T-helper 1 cell treated with Interleukin-12 subunit alpha and Interleukin-12 subunit beta and Interleukin-4 antibody, amounts not matched to agents 30 ng/mL and 1 ng/mL, for 36 hours (primary cell): ENCODE results near the gene MACF1. TPM values are rescaled to one million over a fixed set of nuclear protein-coding genes. Genes with fewer than 3 reads are reported as not detected.

Source experiments
- intact Hi-C: fragments of 100-400 bp; cut with micrococcal nuclease; formaldehyde crosslinking; loops from one replicate; pipeline ENCODE4 v1.15.1; 2024
- total RNA-seq: library from RNA; stranded (reverse); gene quantifications from 2 replicates; pipeline ENCODE4 v1.2.3, GENCODE V29; 2022

MACF1 gene
- total RNA-seq, 1 donor from 2014 or later: 405 TPM

GRCh38 chr1:39258146-39258924, 53.8 kb downstream of the MACF1 start:
- intact Hi-C loops: loop anchor here (1.0 kb wide), 6 partner anchors 61 to 160 kb away; no protein-coding TSS in a partner anchor

- intact Hi-C loops: loop anchor here (1.0 kb wide), 6 partner anchors 62 to 161 kb away; no protein-coding TSS in a partner anchor
These were observed 54.4 kb downstream of the MACF1 start for GRCh38 chr1:39258925-39259244.

GRCh38 chr1:39261712-39262221, 57.3 kb downstream of the MACF1 start:
- intact Hi-C loops: no loop called here

GRCh38 chr1:39262802-39263201, 58.3 kb downstream of the MACF1 start:
- intact Hi-C loops: no loop called here

GRCh38 chr1:39266269-39266668, 61.8 kb downstream of the MACF1 start:
- intact Hi-C loops: loop anchor here (5.0 kb wide), 1 partner anchor 141 kb away; no protein-coding TSS in a partner anchor

GRCh38 chr1:39266792-39267191, 62.3 kb downstream of the MACF1 start:
- intact Hi-C loops: loop anchor here (5.0 kb wide), 1 partner anchor 141 kb away; no protein-coding TSS in a partner anchor

GRCh38 chr1:39268112-39268581, 63.7 kb downstream of the MACF1 start:
- intact Hi-C loops: loop anchor here (5.0 kb wide), 1 partner anchor 139 kb away; no protein-coding TSS in a partner anchor

GRCh38 chr1:39268906-39269305, 64.4 kb downstream of the MACF1 start:
- intact Hi-C loops: loop anchor here (5.0 kb wide), 1 partner anchor 138 kb away; no protein-coding TSS in a partner anchor

GRCh38 chr1:39269349-39269748, 64.9 kb downstream of the MACF1 start:
- intact Hi-C loops: loop anchor here (5.0 kb wide), 1 partner anchor 138 kb away; no protein-coding TSS in a partner anchor

GRCh38 chr1:39269791-39270342, 65.4 kb downstream of the MACF1 start:
- intact Hi-C loops: loop anchor here (5.0 kb wide), 1 partner anchor 137 kb away; no protein-coding TSS in a partner anchor

GRCh38 chr1:39270368-39270767, 65.9 kb downstream of the MACF1 start:
- intact Hi-C loops: no loop called here

- intact Hi-C loops: no loop called here
These were observed 67.7 kb downstream of the MACF1 start for GRCh38 chr1:39272027-39272797.

- intact Hi-C loops: no loop called here
These were observed 68.4 kb downstream of the MACF1 start for GRCh38 chr1:39272798-39273469.

GRCh38 chr1:39275836-39276507, 71.5 kb downstream of the MACF1 start:
- intact Hi-C loops: no loop called here

- intact Hi-C loops: no loop called here
These were observed 73.4 kb downstream of the MACF1 start for GRCh38 chr1:39277879-39278278.

- intact Hi-C loops: no loop called here
These were observed 78.2 kb downstream of the MACF1 start for GRCh38 chr1:39282537-39283216.

- intact Hi-C loops: no loop called here
These were observed 79.4 kb downstream of the MACF1 start for GRCh38 chr1:39283858-39284257.

- intact Hi-C loops: no loop called here
These were observed 83.0 kb downstream of the MACF1 start for GRCh38 chr1:39287541-39287940.

- intact Hi-C loops: no loop called here
These were observed 84.4 kb downstream of the MACF1 start for GRCh38 chr1:39288735-39289465.
